HG03354 (cell line): ENCODE results near the gene ANAPC15.

ENCODE experiments used
- ATAC-seq: cut with Tn5 transposase; IDR thresholded peaks from one replicate; pipeline ENCODE4 v1.9.1; 2021; ENCODE audit warnings: mild to moderate bottlenecking; ENCODE audit not compliant: unreplicated experiment, poor library complexity, severe bottlenecking

ANAPC15 gene

DNA sequence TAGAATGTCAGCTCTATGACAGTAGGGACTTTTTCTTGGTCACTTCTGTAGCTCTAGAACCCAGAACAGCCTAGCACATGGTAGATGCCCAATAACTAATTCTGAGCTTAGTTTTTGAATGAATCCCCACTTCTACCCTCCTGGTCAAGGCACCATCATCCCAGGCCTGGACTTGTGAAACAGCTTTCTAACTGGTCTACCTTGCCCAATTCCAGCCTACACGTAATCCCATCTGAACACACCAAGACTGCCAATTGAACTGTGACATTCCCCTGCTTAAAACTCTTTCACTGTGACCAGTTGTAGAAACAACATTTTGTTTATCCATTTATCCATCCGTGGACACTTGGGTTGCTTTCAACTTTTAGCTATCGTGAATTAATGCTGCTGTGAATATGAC lies 16.9 kb upstream of the ANAPC15 start:
- no peak for ATAC-seq

- no peak for ATAC-seq
These were observed 15.4 kb upstream of the ANAPC15 start for GRCh38 chr11:72127923-72128322.

DNA sequence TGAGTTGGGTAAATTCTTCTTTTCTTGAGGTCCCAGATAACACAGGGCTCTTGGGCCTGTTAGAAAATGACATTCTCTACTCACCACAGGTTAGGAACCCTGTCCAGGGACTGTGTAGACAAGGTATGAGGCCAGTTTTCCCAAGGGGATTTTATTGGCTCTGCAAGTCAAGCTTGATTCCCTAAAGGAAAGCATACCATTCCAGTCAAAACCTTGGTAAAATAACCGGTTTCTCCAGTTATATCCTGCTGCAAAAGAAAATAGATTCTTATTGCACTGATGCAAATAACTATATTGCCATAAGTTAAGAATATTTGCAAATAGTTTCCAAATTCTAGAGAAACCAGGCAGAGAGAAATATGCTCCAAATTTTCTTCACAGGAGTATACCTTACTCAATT lies 13.5 kb upstream of the ANAPC15 start:
- ATAC-seq, result no peak

DNA sequence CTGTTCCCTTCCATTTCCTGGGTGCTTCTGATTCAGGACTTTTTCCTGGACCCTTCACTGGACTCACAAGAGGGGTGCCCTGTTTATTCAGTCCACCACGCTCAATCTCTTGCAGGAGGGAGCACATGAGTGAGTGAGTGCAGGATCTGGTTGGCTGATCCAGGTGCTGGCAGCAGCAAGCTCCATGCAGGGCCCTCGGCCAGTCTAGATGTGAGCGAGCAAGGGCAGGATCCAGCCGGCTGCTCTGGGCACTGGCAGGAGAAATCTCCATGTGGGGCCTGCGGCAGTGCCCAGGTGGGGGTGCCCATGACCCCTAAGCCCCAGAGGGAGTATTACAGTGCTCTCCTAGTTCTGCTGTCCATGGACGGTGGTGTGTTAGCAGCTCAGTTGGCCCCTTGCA lies 11.6 kb upstream of the ANAPC15 start:
- no peak for ATAC-seq

GRCh38 chr11:72123117-72123653 lies 10.7 kb upstream of the ANAPC15 start:
- ATAC-seq, result no peak

GRCh38 chr11:72122607-72123006 lies 10.1 kb upstream of the ANAPC15 start:
- no peak for ATAC-seq

DNA sequence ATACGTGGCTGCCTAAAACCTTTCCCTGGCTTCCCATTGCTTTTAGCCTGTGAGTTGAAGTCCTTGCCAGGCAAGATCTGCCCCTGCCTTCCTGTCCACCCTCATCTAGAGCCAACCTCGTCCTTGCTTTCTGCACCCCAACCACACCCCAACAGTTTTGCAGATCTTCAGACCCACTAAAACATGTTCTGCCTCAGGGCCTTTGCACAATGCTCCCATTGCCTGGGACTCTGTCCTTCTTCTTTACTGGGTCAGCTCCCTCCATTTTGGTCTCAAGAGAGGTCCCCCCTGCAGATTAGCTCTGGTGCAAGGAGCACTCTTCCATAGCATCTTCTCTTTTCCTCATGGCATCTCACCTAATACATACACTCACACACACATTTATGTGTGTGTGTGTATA lies 8.4 kb upstream of the ANAPC15 start:
- no peak for ATAC-seq

DNA sequence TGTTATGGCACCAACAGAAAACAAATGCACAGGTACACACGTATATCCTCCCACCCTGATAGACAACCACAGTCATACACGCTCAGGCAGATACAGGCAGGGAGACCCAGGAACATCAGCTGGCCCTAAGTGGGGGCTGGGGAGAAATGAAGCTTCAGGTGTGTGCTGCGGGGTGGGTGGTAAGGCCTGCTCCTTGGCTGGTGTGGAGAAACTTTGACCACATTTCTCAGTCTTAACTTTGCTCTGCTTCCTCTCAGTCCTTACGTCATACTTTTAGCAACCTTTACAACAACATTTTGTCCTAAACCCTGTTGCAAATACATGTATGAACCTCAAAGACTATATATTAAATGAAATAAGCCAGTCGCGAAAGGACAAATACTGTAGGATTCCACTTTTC lies 6.7 kb upstream of the ANAPC15 start:
- ATAC-seq, result no peak

DNA sequence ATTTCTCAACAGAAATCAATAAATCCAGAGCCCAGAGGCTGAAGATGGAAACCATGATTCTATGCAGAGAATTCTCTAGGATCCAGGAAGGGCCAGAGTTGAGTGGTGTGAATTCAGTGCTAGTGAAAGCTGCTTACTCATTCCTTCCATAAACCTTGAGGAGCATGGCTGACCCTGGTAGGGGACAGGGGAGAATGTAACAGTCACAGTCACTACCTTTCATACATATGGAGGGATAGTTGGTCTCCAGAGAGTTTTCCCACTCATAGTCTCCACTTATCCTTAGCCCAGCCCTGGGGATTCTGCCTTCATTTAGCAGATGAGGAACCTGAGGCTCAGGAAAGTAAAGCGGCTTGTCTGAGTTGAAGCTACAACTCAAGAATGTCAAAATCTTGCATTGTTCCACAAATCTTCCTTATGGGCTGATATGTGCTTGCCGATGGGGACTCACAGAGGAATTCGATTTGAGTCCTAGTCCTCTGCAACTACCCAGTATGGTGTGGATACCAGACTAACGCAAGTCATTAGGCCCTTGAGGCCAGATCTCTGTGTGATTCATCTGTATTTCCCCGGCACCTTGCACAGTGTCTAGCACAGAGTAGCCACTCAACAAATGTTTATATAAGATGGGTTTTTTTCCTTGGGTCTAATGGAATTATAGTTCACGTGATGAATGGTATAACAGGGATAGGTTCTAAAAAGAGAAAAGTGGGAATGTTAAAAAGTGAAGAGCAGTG lies 3.7 kb upstream of the ANAPC15 start:
- no peak for ATAC-seq

DNA sequence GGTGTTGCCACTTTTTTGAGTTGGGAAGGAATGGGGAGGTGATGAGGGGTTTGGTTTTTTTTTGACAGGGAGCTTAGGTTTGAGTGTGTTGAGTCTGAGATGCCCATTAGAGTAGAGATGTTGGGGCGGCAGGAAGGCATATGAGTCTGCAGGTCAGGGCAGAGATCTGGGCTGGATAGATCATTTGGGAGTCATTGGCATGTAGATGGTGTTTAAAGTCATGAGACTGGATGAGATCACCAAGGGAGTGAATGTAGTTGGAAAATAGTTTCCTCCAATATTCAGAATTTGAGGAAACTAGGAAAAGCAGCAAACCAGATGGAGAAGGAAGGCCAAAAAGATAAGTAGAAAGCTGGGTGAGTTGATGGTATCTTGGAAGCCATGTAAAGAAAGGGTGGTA lies 2.1 kb upstream of the ANAPC15 start:
- ATAC-seq, result no peak

- no peak for ATAC-seq
These were observed 698 bp upstream of the ANAPC15 start for GRCh38 chr11:72112978-72113808.

GRCh38 chr11:72111300-72112142 lies 974 bp downstream of the ANAPC15 start:
- peak; percentile 5 for ATAC-seq

GRCh38 chr11:72105888-72106287 lies 6.6 kb downstream of the ANAPC15 start, which contains the start of gene TOMT:
TSS of gene TOMT (plus strand) at chr11:72105924. CDS start at chr11:72105952, 28 bp downstream.
- ATAC-seq, result no peak

- ATAC-seq, result no peak
These were observed 8.7 kb downstream of the ANAPC15 start for GRCh38 chr11:72103754-72104167.

GRCh38 chr11:72102946-72103753 lies 9.3 kb downstream of the ANAPC15 start, which contains the start of gene LAMTOR1:
TSS of gene LAMTOR1 (minus strand) at chr11:72103297. CDS start at chr11:72103224, 73 bp downstream.
- ATAC-seq, result peak; percentile 92

DNA sequence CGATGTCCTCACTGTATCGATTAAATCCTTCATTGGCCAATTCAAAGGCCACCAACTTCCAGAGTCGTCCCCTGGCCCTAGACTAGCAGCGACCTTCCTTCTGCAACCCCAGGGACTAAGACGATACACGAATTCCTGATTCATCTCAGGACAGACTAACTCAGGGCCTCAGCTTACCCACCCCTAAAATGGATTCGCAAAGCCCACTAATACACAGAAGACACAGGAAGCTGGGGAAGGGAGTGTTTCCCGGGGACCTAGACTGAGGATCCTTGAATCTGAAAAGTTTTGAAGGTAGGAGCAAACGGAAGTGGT lies 9.9 kb downstream of the ANAPC15 start:
- ATAC-seq, result no peak

DNA sequence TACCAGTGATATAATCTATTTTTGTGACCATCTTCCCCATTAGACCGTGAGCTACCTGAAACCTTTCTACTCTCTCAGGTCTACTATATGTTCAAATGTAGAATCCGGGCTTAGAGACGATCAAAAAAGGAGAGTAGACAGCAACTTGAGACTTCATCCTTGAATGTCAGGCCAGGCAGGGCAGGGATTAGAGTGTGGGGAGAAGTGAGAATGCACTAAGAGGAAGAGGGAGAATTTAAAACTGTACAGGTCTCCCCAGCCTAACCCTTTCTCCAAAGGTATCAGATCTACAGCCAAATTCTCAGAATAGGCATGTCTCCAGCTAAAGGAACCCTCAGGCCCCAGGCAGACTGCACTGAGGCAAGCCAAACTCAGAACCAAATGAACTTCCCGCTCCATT lies 10.3 kb downstream of the ANAPC15 start:
- no peak for ATAC-seq

DNA sequence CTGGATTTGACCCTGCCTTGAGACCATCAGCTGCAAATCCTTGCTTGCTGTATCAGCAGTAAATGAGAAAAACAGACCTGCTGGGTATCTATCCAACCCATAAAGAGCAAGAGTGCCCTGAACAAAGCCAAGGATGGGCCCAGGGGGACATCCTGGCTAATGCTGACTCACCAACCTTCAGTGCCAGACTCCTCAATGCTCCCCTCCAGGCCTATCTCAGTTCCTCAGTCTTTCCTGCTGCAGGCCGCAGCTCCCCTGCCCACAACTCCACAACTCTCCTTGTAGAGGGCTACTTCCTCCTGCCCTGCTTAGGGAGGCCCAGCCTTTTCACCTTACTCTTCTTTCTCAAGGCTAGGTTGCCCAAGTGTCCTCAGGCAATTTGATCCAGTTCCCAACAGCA lies 12.0 kb downstream of the ANAPC15 start:
- ATAC-seq, result no peak

- no peak for ATAC-seq
These were observed 12.5 kb downstream of the ANAPC15 start for GRCh38 chr11:72100009-72100408.
